ENCODE data around the gene SEPTIN11.
A peak's percentile ranks its signal among the peaks of the same experiment; 100 is the strongest.

Gene SEPTIN11

DNA sequence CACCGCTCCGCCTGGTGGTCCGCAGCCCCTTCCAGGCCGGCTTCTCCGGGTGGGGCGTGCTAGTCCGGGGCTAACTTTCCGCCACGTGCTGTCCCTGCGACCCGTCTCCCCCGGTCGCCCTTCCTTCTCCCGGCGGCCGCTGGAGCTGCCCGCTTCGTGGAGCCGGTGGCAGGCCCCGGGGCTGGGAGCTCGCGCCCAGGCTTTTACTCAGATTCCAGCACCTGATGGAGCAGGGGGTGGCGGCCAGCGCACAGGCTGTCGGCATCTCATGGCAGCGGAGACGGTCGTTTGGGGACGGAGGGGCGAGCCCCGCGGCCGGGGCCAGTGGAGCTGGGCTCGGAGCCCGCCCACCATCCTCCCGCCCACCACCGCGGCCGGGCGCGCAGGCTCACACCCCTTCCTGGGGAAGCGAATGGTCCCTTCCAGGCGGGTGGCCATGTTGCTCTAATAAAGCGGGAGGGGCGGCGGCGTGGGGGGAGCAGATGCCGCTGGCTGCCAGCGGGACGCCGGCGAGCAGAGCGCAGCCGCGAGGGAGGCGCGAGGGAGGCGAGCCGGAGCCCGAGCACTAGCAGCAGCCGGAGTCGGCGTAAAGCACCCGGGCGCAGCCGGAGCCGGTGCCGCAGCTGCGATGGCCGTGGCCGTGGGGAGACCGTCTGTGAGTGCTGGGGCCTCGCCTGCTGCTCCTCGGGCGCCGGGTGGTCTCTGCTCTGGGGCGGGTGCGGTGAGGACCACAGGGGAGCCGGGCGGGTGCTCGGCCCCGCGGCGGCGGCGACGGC lies at the start of gene SEPTIN11:
Gene SEPTIN11, plus strand, starts transcription at position 477 of the 776 bp plus-strand sequence. Its CDS starts 152 bp downstream, at position 629.
- DNase-seq (ENCODE audit: low spot score) = peak; percentile 84

DNA sequence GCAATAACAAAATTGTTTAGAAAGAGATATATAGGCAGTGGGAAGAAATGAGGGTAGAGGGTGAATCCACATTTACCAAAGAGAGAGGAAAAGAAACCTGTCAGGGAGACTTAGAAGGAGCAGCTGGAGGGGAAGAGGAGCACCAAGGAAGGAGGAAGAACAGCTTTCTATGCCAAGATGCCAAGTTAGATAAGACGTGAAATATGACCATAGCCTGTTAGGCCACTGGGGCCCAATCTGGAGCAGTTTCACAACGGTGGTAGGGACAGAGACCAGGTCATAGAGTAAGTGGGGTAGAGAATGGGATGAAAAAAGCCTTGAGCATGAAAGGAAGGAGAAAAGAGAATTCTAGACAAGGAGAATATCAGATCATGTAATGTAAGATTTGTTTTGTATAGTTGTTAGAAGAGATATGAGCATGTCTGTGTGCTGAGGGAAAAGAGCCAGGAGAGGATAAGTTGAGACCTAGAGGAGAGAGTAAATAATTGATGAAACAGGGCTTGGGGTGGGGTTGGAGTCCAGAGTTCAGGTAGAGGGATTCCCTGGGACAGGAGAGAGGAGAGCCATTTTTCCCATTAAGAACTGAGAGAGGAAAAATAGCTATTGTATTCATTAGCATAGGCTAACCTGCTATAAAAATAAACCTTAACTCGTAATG lies 47.2 kb upstream of the SEPTIN11 start:
- no peak for DNase-seq (ENCODE audit: low spot score)

GRCh38 chr4:76904646-76905190 lies 44.8 kb upstream of the SEPTIN11 start:
- no peak for DNase-seq (ENCODE audit: low spot score)

DNA sequence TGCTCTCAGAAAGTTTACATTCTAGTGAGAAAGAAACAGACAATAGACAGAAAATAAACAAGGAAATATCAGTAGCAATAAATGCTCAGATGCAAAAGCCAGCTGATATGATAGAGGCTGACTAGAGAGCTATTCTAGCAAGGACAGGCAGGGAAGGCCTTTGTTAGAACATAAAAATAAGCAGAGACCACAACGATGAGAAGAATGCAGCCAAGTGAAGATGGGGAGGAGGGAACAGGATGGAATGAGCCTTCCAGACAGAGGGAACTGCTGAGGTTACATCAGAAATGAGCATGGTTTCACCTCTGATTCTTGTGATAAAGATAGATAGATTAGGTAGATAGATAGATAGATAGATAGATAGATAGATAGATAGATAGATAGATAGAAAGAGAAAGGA lies 44.0 kb upstream of the SEPTIN11 start:
- DNase-seq (ENCODE audit: low spot score) = no peak

- DNase-seq (ENCODE audit: low spot score) = no peak
Measured at GRCh38 chr4:76909711-76910110, 39.8 kb upstream of the SEPTIN11 start.

- DNase-seq (ENCODE audit: low spot score) = no peak
Measured at GRCh38 chr4:76920715-76921114, 28.8 kb upstream of the SEPTIN11 start.

DNA sequence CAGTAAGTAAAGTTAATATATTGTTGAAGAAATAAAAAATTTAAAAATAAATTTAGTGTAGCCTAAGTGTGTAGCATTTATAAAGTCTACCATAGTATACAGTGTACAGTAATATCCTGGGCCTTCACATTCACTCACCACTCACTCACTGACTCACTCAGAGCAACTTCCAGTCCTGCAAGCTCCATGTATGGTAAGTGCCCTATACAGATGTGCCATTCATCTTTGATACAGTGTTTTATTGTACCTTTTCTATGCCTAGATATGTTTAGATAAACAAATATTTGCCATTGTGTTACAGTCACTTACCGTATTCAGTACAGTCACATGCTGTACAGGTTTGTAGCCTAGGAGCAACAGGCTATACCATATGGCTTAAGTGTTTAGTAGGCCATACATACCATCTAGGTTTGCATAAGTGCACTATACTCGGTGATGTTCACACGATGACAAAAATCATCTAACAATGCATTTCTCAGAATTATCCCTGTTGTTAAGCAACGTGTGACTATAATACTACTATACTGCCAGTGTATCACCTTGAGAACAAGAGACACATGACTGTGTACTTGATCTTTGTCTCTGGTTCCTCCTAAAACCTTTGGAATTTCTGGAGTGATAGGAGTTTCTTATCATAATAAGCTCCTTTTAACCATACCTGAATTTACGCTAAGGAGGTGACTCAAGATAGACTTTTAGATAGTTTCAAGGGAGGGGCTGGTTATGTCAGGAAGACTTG lies 25.8 kb upstream of the SEPTIN11 start:
- peak; percentile 19 for DNase-seq (ENCODE audit: low spot score)

- DNase-seq (ENCODE audit: low spot score) = no peak
Measured at GRCh38 chr4:76926841-76927240, 22.7 kb upstream of the SEPTIN11 start.

GRCh38 chr4:76930685-76931084 lies 18.9 kb upstream of the SEPTIN11 start:
- DNase-seq (ENCODE audit: low spot score) = no peak

GRCh38 chr4:76931087-76931486 lies 18.5 kb upstream of the SEPTIN11 start:
- no peak for DNase-seq (ENCODE audit: low spot score)

GRCh38 chr4:76931576-76932276 lies 17.8 kb upstream of the SEPTIN11 start:
- no peak for DNase-seq (ENCODE audit: low spot score)

- DNase-seq (ENCODE audit: low spot score) = no peak
Measured at GRCh38 chr4:76939184-76939583, 10.4 kb upstream of the SEPTIN11 start.

- DNase-seq (ENCODE audit: low spot score) = no peak
Measured at GRCh38 chr4:76943129-76943620, 6.4 kb upstream of the SEPTIN11 start.

- DNase-seq (ENCODE audit: low spot score) = no peak
Measured at GRCh38 chr4:76943790-76944189, 5.8 kb upstream of the SEPTIN11 start.

GRCh38 chr4:76947369-76947768 lies 2.2 kb upstream of the SEPTIN11 start:
- no peak for DNase-seq (ENCODE audit: low spot score)

- peak; percentile 73 for DNase-seq (ENCODE audit: low spot score)
Measured at GRCh38 chr4:76948443-76949275, 893 bp upstream of the SEPTIN11 start.

- peak; percentile 19 for DNase-seq (ENCODE audit: low spot score)
Measured at GRCh38 chr4:76950052-76950955, 752 bp downstream of the SEPTIN11 start.

DNA sequence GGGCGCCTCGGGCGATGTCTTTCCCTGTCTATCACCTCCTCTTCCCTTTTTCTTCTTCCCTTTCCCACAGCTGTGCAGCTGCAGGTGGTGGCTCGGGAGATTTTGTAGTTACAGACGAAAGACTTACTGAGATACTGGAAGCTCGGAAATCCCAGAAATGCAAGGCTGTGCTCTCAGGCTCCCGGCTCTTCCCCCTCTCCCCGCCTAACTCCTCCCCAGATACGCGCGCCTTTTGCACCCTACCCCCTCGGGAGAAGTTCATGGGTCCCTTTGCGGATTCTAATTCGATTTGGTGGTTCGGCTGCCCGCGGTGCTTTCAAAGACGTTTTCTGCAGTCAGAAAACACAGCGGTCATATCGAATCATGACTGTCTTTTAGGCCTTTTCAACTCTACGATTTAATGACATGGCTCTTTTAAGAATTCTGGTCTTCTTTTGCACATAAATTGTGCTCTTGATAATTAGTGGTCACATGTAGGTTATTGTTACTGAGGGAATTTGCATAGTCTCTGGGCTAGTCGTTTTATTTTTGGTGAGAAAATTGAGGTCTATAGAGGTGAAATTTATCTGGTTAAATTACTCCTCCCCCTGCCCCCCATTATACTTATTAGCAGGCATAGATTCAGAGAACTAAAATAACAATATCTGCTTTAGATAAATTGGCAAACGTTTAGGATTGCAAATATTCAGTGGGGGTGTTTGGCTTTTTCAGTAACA lies 1.6 kb downstream of the SEPTIN11 start:
- no peak for DNase-seq (ENCODE audit: low spot score)

- no peak for DNase-seq (ENCODE audit: low spot score)
Measured at GRCh38 chr4:76951672-76952010, 2.1 kb downstream of the SEPTIN11 start.

Data from kidney capillary endothelial cell (primary cell).